ENCODE measurements around the gene ZBTB2.

DNA sequence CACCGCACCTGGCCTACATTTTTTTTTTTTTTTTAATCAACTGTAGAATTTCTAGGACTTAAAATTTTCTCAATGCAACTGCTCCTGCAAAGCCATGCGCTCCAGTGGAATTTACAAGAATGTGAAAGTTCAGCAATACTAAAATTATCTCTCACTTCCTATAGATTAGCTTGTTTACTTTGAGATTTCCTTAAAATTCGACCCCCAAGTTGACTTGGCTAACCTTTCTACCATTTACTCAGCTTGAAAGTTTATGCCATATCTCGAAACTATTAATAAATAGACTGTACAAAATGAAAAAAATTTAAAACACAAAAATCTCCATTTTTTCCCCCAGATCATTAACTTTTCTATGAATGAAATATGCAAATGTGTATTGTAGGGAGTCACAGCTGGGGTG lies 64.3 kb downstream of the ZBTB2 start:
- TF ChIP-seq ZNF19 (tag by site-specific recombination; IDR thresholded peaks at IDR 0.05; ENCODE audit: low read depth), result no peak
- TF ChIP-seq CTCF (tag by site-specific recombination; IDR thresholded peaks at IDR 0.05), result no peak
- no peak for TF ChIP-seq ZBTB26 (tag by site-specific recombination; optimal IDR thresholded peaks at IDR 0.05)
- no peak for TF ChIP-seq ZFP37 (tag by site-specific recombination; IDR thresholded peaks at IDR 0.05)
- TF ChIP-seq ZNF660 (tag by site-specific recombination; IDR thresholded peaks at IDR 0.05), result no peak
- TF ChIP-seq SP2 (tag by site-specific recombination; IDR thresholded peaks at IDR 0.05), result no peak
- TF ChIP-seq, protein P1, sequence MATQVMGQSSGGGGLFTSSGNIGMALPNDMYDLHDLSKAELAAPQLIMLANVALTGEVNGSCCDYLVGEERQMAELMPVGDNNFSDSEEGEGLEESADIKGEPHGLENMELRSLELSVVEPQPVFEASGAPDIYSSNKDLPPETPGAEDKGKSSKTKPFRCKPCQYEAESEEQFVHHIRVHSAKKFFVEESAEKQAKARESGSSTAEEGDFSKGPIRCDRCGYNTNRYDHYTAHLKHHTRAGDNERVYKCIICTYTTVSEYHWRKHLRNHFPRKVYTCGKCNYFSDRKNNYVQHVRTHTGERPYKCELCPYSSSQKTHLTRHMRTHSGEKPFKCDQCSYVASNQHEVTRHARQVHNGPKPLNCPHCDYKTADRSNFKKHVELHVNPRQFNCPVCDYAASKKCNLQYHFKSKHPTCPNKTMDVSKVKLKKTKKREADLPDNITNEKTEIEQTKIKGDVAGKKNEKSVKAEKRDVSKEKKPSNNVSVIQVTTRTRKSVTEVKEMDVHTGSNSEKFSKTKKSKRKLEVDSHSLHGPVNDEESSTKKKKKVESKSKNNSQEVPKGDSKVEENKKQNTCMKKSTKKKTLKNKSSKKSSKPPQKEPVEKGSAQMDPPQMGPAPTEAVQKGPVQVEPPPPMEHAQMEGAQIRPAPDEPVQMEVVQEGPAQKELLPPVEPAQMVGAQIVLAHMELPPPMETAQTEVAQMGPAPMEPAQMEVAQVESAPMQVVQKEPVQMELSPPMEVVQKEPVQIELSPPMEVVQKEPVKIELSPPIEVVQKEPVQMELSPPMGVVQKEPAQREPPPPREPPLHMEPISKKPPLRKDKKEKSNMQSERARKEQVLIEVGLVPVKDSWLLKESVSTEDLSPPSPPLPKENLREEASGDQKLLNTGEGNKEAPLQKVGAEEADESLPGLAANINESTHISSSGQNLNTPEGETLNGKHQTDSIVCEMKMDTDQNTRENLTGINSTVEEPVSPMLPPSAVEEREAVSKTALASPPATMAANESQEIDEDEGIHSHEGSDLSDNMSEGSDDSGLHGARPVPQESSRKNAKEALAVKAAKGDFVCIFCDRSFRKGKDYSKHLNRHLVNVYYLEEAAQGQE (tag by site-specific recombination; IDR thresholded peaks at IDR 0.05), result no peak
- TF ChIP-seq BCL11A (tag by site-specific recombination; IDR thresholded peaks at IDR 0.05; ENCODE audit: low read depth), result no peak
- TF ChIP-seq, protein P2, sequence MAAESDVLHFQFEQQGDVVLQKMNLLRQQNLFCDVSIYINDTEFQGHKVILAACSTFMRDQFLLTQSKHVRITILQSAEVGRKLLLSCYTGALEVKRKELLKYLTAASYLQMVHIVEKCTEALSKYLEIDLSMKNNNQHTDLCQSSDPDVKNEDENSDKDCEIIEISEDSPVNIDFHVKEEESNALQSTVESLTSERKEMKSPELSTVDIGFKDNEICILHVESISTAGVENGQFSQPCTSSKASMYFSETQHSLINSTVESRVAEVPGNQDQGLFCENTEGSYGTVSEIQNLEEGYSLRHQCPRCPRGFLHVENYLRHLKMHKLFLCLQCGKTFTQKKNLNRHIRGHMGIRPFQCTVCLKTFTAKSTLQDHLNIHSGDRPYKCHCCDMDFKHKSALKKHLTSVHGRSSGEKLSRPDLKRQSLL (tag by site-specific recombination; IDR thresholded peaks at IDR 0.05), result no peak

Data from HEK293 (cell line).